NT2/D1 (cell line): Measurements from ENCODE around the gene ZCCHC10.

ENCODE experiments used
- SUZ12 ChIP-seq: IDR thresholded peaks from 2 replicates; pipeline ENCODE4 v1.6.1; 2011; ENCODE audit not compliant: insufficient read length, insufficient read depth; ENCODE audit errors: extremely low read depth
- YY1 ChIP-seq: IDR thresholded peaks from 2 replicates; pipeline ENCODE4 v1.6.1; 2011; ENCODE audit not compliant: insufficient read length, insufficient read depth
- ZNF274 ChIP-seq: IDR thresholded peaks from 2 replicates; pipeline ENCODE4 v1.6.1; 2011; ENCODE audit warnings: mild to moderate bottlenecking, low read depth, low read length

- TF ChIP-seq YY1 (no peak), SUZ12 (no peak), ZNF274 (no peak)
These were observed 360 bp upstream of the ZCCHC10 start for GRCh38 chr5:133026664-133027153.
